ENCODE data around the gene NAA16. TPM values are rescaled to one million over a fixed set of nuclear protein-coding genes. Genes with fewer than 3 reads are reported as not detected.

The NAA16 gene
- polyA plus RNA-seq, 1 of the 3 experiments (the other 2 are of a cell fraction), result 4.4 TPM

DNA sequence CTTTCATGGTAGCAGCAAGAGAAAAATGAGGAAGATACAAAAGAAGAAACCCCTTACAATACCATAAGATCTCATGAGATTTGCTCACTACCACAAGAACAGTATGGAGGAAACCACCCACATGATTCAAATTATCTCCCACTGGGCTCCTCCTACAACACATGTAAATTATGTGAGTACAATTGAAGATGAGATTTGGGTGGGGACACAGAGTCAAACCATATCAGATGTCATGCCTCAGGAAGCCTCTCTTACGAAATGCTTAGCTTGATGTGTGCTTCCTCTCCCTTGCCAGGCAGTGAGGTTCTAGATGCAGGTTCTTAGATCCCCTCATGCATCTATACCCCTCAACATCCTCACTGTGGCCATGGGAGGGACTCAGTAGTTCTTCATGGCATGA lies 83.1 kb downstream of the NAA16 start:
- no peaks in the 10 kb centered on the region for H3K9me2 ChIP-seq
- no peaks in the 10 kb centered on the region; the same call in 1 of the 2 replicates for H3K27me3 ChIP-seq (ENCODE audit: insufficient read depth)
- POLR2A ChIA-PET, result no interaction called here
- H3K27ac ChIP-seq (ENCODE audit: low read depth in 2 of 2, low read length in 1 of 2), result no peak overlapping the region
- no peaks in the 10 kb centered on the region for H4K20me1 ChIP-seq (ENCODE audit: insufficient read depth)
- CTCF ChIA-PET, result no interaction called here
- no peak overlapping the region for H3K4me2 ChIP-seq
- no peak overlapping the region for H2AFZ ChIP-seq (ENCODE audit: low read depth)
- H3K4me1 ChIP-seq (ENCODE audit: control insufficient read depth in 1 of 2, insufficient read depth in 2 of 2, low read depth in 1 of 2, low read length in 1 of 2), result no peaks in the 10 kb centered on the region
- H3K36me3 ChIP-seq (replicated peaks in 1 of 2; ENCODE audit: control insufficient read depth in 1 of 2, insufficient read depth in 2 of 2, low read length in 1 of 2), result no peaks in the 10 kb centered on the region
- no peak overlapping the region for H3K9ac ChIP-seq
- H3F3A ChIP-seq (replicated peaks; ENCODE audit: insufficient read depth), result no peaks in the 10 kb centered on the region
- H3K4me3 ChIP-seq (ENCODE audit: low read depth in 2 of 2, low read length in 1 of 2), result no peak overlapping the region
- H3K9me3 ChIP-seq, result no peaks in the 10 kb centered on the region
- H3K79me2 ChIP-seq (ENCODE audit: insufficient read depth), result no peaks in the 10 kb centered on the region
- 43% methylated on average over 1 of the region's 1 CpG for WGBS (ENCODE audit: low lambda C conversion rate)
- DNase-seq, result no peak
- TF ChIP-seq, protein P1, sequence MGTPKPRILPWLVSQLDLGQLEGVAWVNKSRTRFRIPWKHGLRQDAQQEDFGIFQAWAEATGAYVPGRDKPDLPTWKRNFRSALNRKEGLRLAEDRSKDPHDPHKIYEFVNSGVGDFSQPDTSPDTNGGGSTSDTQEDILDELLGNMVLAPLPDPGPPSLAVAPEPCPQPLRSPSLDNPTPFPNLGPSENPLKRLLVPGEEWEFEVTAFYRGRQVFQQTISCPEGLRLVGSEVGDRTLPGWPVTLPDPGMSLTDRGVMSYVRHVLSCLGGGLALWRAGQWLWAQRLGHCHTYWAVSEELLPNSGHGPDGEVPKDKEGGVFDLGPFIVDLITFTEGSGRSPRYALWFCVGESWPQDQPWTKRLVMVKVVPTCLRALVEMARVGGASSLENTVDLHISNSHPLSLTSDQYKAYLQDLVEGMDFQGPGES (IDR thresholded peaks at IDR 0.05; ENCODE audit: low read depth, low read length), result no peak

DNA sequence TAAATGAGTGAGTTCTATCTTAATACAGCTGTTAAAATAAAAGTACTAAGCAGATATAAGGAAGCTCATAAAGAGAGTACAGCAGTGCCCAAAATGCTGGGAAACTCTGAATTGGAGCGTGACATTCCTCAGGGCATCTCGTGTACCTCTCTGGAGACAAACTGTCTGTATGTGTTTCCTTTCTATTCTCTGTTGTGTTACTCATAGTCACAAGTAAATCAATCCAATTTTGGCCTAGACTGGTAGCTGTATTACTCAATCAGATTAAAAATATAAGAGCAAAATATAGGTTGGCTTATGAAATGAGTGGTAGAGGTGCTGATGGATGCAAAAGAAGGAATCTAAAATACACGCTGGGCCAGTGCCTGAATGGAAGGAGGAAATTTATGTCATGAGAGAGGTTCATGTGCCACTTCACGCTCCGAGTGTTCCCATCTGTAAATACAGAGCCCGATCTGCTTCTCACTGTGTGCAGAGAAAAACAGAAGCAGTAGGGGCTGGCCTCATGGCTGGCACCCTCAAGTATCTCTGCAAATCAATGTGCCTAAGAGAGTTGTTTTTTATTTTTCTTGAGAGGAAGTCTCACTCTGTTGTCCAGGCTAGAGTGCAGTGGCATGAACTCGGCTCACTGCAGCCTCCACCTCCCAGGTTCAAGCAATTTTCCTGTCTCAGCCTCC lies 87.6 kb downstream of the NAA16 start:
- no peak overlapping the region for H3K9ac ChIP-seq
- CTCF ChIA-PET, result no interaction called here
- H4K20me1 ChIP-seq (ENCODE audit: insufficient read depth), result no peaks in the 10 kb centered on the region
- no peaks in the 10 kb centered on the region for H3K79me2 ChIP-seq (ENCODE audit: insufficient read depth)
- H3K27me3 ChIP-seq (ENCODE audit: insufficient read depth), result no peaks in the 10 kb centered on the region; the same call in 1 of the 2 replicates
- POLR2A ChIA-PET, result no interaction called here
- no peaks in the 10 kb centered on the region; a peak in 1 of 4 replicates for H3K4me1 ChIP-seq (ENCODE audit: control insufficient read depth in 1 of 2, insufficient read depth in 2 of 2, low read depth in 1 of 2, low read length in 1 of 2)
- no peaks in the 10 kb centered on the region for H3F3A ChIP-seq (replicated peaks; ENCODE audit: insufficient read depth)
- no peak overlapping the region for H2AFZ ChIP-seq (ENCODE audit: low read depth)
- no peaks in the 10 kb centered on the region for H3K36me3 ChIP-seq (replicated peaks in 1 of 2; ENCODE audit: control insufficient read depth in 1 of 2, insufficient read depth in 2 of 2, low read length in 1 of 2)
- no peak overlapping the region for H3K4me3 ChIP-seq (ENCODE audit: low read depth in 2 of 2, low read length in 1 of 2)
- H3K27ac ChIP-seq (ENCODE audit: low read depth in 2 of 2, low read length in 1 of 2), result no peak overlapping the region
- 84% methylated on average over 7 of the region's 7 CpGs for WGBS (ENCODE audit: low lambda C conversion rate)
- no peak overlapping the region for H3K4me2 ChIP-seq
- no peaks in the 10 kb centered on the region for H3K9me3 ChIP-seq
- TF ChIP-seq FOXM1 (IDR thresholded peaks at IDR 0.05; ENCODE audit: low read depth), result no peak
- no peak for TF ChIP-seq RFX5 (IDR thresholded peaks at IDR 0.05; ENCODE audit: low read length)
- no peak for TF ChIP-seq MEF2A (IDR thresholded peaks at IDR 0.05; ENCODE audit: borderline replicate concordance, low read depth)
- TF ChIP-seq MXI1 (IDR thresholded peaks at IDR 0.05; ENCODE audit: low read depth, low read length), result no peak
- TF ChIP-seq JUND (IDR thresholded peaks at IDR 0.05), result no peak
- TF ChIP-seq, protein P2, sequence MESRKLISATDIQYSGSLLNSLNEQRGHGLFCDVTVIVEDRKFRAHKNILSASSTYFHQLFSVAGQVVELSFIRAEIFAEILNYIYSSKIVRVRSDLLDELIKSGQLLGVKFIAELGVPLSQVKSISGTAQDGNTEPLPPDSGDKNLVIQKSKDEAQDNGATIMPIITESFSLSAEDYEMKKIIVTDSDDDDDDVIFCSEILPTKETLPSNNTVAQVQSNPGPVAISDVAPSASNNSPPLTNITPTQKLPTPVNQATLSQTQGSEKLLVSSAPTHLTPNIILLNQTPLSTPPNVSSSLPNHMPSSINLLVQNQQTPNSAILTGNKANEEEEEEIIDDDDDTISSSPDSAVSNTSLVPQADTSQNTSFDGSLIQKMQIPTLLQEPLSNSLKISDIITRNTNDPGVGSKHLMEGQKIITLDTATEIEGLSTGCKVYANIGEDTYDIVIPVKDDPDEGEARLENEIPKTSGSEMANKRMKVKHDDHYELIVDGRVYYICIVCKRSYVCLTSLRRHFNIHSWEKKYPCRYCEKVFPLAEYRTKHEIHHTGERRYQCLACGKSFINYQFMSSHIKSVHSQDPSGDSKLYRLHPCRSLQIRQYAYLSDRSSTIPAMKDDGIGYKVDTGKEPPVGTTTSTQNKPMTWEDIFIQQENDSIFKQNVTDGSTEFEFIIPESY (IDR thresholded peaks at IDR 0.05; ENCODE audit: borderline replicate concordance, low read depth), result no peak
- no peak for TF ChIP-seq TEAD4 (IDR thresholded peaks at IDR 0.05; ENCODE audit: borderline replicate concordance, insufficient read depth)
- no peak for TF ChIP-seq ELF1 (IDR thresholded peaks at IDR 0.05)
- TF ChIP-seq GATA2 (CRISPR knock-in tag; IDR thresholded peaks at IDR 0.05), result no peak
- TF ChIP-seq, protein P1 (IDR thresholded peaks at IDR 0.05; ENCODE audit: low read depth, low read length), result no peak
- no peak for TF ChIP-seq RXRA (IDR thresholded peaks at IDR 0.05; ENCODE audit: borderline replicate concordance, low read depth)
- TF ChIP-seq EP300 (IDR thresholded peaks at IDR 0.05; ENCODE audit: borderline replicate concordance in 1 of 2, low read depth in 1 of 2, low read length in 1 of 2), result no peak
- no peak for TF ChIP-seq NRF1 (IDR thresholded peaks at IDR 0.05; ENCODE audit: low read depth, low read length)
- no peak for TF ChIP-seq YY1 (IDR thresholded peaks at IDR 0.05; ENCODE audit: low read depth)
- TF ChIP-seq NFIC (IDR thresholded peaks at IDR 0.05; ENCODE audit: borderline replicate concordance), result no peak
- no peak for TF ChIP-seq GABPA (IDR thresholded peaks at IDR 0.05; ENCODE audit: low read depth)
- no peak for TF ChIP-seq FOXJ3 (CRISPR knock-in tag; IDR thresholded peaks at IDR 0.05)
- no peak for TF ChIP-seq EZH2phosphoT487 (IDR thresholded peaks at IDR 0.05; ENCODE audit: borderline replicate concordance, low read depth)
- no peak for TF ChIP-seq TAF1 (IDR thresholded peaks at IDR 0.05; ENCODE audit: borderline replicate concordance, low read depth, low read length)
- no peaks in the 10 kb centered on the region for H3K9me2 ChIP-seq
- no peak for DNase-seq
